ENCODE measurements around the gene CELF2.

Gene CELF2

GRCh38 chr10:11002916-11003315 lies 14.8 kb upstream of the CELF2 start:
- in situ Hi-C loops (cut with HindIII; ENCODE audit: low sequenced_read_pairs), result no loop called here
- TF ChIP-seq CTCF (IDR thresholded peaks at IDR 0.05; ENCODE audit: low read depth, low read length), result no peak
- H3K4me3 ChIP-seq (ENCODE audit: low read depth, low read length), result no peak overlapping the region
- DNase-seq (ENCODE audit: low read depth, low spot score), result no peak

GRCh38 chr10:11003679-11004078 lies 14.0 kb upstream of the CELF2 start:
- in situ Hi-C loops (cut with HindIII; ENCODE audit: low sequenced_read_pairs), result no loop called here
- TF ChIP-seq CTCF (IDR thresholded peaks at IDR 0.05; ENCODE audit: low read depth, low read length), result no peak
- H3K4me3 ChIP-seq (ENCODE audit: low read depth, low read length), result no peak overlapping the region
- no peak for DNase-seq (ENCODE audit: low read depth, low spot score)

- in situ Hi-C loops (cut with HindIII; ENCODE audit: low sequenced_read_pairs), result no loop called here
- H3K4me3 ChIP-seq (ENCODE audit: low read depth, low read length), result no peak overlapping the region
- no peak for TF ChIP-seq CTCF (IDR thresholded peaks at IDR 0.05; ENCODE audit: low read depth, low read length)
- DNase-seq (ENCODE audit: low read depth, low spot score), result no peak
Measured at GRCh38 chr10:11004144-11005077, 13.3 kb upstream of the CELF2 start.

- DNase-seq (ENCODE audit: low read depth, low spot score), result no peak
- no peak for TF ChIP-seq CTCF (IDR thresholded peaks at IDR 0.05; ENCODE audit: low read depth, low read length)
- no peak overlapping the region for H3K4me3 ChIP-seq (ENCODE audit: low read depth, low read length)
- in situ Hi-C loops (cut with HindIII; ENCODE audit: low sequenced_read_pairs), result no loop called here
Measured at GRCh38 chr10:11005725-11006427, 11.8 kb upstream of the CELF2 start.

GRCh38 chr10:11006428-11006825 lies 11.2 kb upstream of the CELF2 start:
- in situ Hi-C loops (cut with HindIII; ENCODE audit: low sequenced_read_pairs), result no loop called here
- no peak for DNase-seq (ENCODE audit: low read depth, low spot score)
- no peak overlapping the region for H3K4me3 ChIP-seq (ENCODE audit: low read depth, low read length)
- no peak for TF ChIP-seq CTCF (IDR thresholded peaks at IDR 0.05; ENCODE audit: low read depth, low read length)

GRCh38 chr10:11007476-11008020 lies 10.1 kb upstream of the CELF2 start:
- TF ChIP-seq CTCF (IDR thresholded peaks at IDR 0.05; ENCODE audit: low read depth, low read length), result no peak
- H3K4me3 ChIP-seq (ENCODE audit: low read depth, low read length), result no peak overlapping the region
- in situ Hi-C loops (cut with HindIII; ENCODE audit: low sequenced_read_pairs), result no loop called here
- no peak for DNase-seq (ENCODE audit: low read depth, low spot score)

Data from astrocyte of the spinal cord (primary cell).